GM23248 (cell line): ENCODE measurements around the gene INPP1.

Source experiments
- EZH2 ChIP-seq: fragments of 200-600 bp; sonication (generic); IDR thresholded peaks from 2 replicates; pipeline ENCODE4 v1.6.1; 2018; ENCODE audit warnings: antibody characterized with exemption, mild to moderate bottlenecking; ENCODE audit not compliant: insufficient read depth, poor library complexity, severe bottlenecking
- EZH2phosphoT487 ChIP-seq: fragments of 200-600 bp; sonication (generic); IDR thresholded peaks from 2 replicates; pipeline ENCODE4 v1.6.1; 2018; ENCODE audit warnings: antibody characterized with exemption, moderate library complexity, mild to moderate bottlenecking, low read depth; ENCODE audit not compliant: insufficient read depth

DNA sequence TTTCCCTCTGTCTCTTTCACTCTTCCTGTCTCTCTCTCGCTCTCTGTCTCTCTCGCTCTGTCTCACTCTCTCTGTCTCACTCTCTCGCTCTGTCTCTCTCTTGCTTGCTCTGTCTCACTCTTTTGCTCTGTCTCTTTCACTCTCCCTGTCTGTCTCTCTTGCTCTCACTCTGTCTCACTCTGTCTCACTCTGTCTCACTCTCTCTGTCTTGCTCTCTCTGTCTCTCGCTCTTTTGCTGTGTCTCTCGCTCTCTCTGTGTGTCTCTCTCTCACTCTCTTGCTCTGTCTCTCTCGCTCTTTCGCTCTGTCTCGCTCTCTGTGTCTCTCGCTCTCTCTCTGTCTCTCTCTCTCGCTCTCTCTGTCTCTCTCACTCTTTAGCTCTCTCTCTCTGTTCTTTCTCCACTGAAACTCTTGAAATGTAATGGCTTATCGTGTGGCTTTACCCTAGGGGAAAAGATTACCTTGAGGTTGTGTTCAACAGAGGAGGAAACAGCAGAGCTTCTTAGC is 22.9 kb downstream of the INPP1 start:
- TF ChIP-seq EZH2 (no peak), EZH2phosphoT487 (no peak)
